ENCODE measurements around the gene SFXN5. TPM values are rescaled to one million over a fixed set of nuclear protein-coding genes. Genes with fewer than 3 reads are reported as not detected.

SFXN5 gene
- total RNA-seq, 1 experiment from 2014 or later = 22.0 TPM

GRCh38 chr2:72897785-72898584, 173.5 kb downstream of the SFXN5 start:
- Histone ChIP-seq H3K79me2 (ENCODE audit: low read length) (no peaks in the 10 kb centered on the region), H3K27me3 (ENCODE audit: low read length) (peaks cover 17% of the 10 kb centered on the region), H4K20me1 (ENCODE audit: low read length) (no peaks in the 10 kb centered on the region), H3F3A (ENCODE audit: low read length, unreplicated experiment) (no peaks in the 10 kb centered on the region), H3K4me1 (ENCODE audit: insufficient read depth, low read length) (peaks cover 13% of the 10 kb centered on the region), H2AFZ (ENCODE audit: low read length) (no peak overlapping the region), H3K27ac (ENCODE audit: low read length) (no peak overlapping the region), H3K9me2 (replicated peaks; ENCODE audit: low read length) (no peaks in the 10 kb centered on the region), H3K36me3 (ENCODE audit: low read depth, low read length) (no peaks in the 10 kb centered on the region), H3K4me3 (ENCODE audit: low read length) (no peak overlapping the region), H3K4me2 (ENCODE audit: low read length) (no peak overlapping the region), H3K9ac (ENCODE audit: low read length) (no peak overlapping the region), H3K9me3 (ENCODE audit: low read length) (no peaks in the 10 kb centered on the region)
- ATAC-seq (no peak), DNase-seq (no peak)
- TF ChIP-seq EZH2phosphoT487 (IDR thresholded peaks at IDR 0.05; ENCODE audit: borderline replicate concordance, low read length) (no peak), EZH2 (IDR thresholded peaks at IDR 0.05; ENCODE audit: low read length, unreplicated experiment) (no peak), CTCF (conservative IDR thresholded peaks at IDR 0.05; ENCODE audit: low read depth, low read length) (no peak)
- ChIA-PET POLR2A (ENCODE audit: unreplicated experiment) (no interaction called here), CTCF (no interaction called here)
- no TSS peak for BruUV-seq (replicated peaks)
- intact Hi-C loops (cut with micrococcal nuclease) = no loop called here

DNA sequence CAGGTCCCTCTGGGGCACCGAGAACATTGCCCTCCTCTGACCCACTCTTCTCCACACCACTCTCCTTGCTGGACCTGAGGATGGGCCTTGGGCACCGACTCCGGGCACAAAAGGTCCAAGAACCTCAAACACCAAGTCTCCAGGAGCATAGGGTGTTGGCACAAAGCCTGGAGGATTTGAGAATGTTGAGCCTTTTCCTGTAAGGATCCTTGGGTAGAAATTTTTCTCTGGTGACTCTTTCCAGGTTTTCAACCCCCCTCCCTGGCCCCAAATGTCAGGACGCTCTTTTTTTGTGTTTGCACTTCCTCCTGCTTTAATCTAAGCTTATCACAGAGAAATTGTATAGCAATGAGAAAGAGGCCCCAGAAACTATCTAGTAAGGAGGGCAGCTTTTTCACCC, 175.1 kb downstream of the SFXN5 start:
- no peaks in the 10 kb centered on the region for H3K36me3 ChIP-seq (ENCODE audit: low read depth, low read length)
- H3K79me2 ChIP-seq (ENCODE audit: low read length) = no peaks in the 10 kb centered on the region
- ATAC-seq (no peak), DNase-seq (no peak)
- peaks cover 4% of the 10 kb centered on the region; the same call in 1 of the 2 replicates for H3K27me3 ChIP-seq (ENCODE audit: low read length)
- no peak overlapping the region for H3K9ac ChIP-seq (ENCODE audit: low read length)
- H3K4me2 ChIP-seq (ENCODE audit: low read length) = peak overlapping the region; percentile 79; the same call in 1 of the 2 replicates
- no peaks in the 10 kb centered on the region for H3F3A ChIP-seq (ENCODE audit: low read length, unreplicated experiment)
- CTCF ChIA-PET = interaction anchor here (1.7 kb wide), 1 partner anchor 281 kb away, joined by 7 read pairs; no protein-coding TSS in a partner anchor
- no peaks in the 10 kb centered on the region for H3K9me2 ChIP-seq (replicated peaks; ENCODE audit: low read length)
- intact Hi-C loops (cut with micrococcal nuclease) = no loop called here
- no peak overlapping the region for H2AFZ ChIP-seq (ENCODE audit: low read length)
- H3K9me3 ChIP-seq (ENCODE audit: low read length) = no peaks in the 10 kb centered on the region
- H4K20me1 ChIP-seq (ENCODE audit: low read length) = no peaks in the 10 kb centered on the region
- no TSS peak for BruUV-seq (replicated peaks)
- no peak for TF ChIP-seq CTCF (conservative IDR thresholded peaks at IDR 0.05; ENCODE audit: low read depth, low read length)
- TF ChIP-seq EZH2 (IDR thresholded peaks at IDR 0.05; ENCODE audit: low read length, unreplicated experiment) = no peak
- TF ChIP-seq EZH2phosphoT487 (IDR thresholded peaks at IDR 0.05; ENCODE audit: borderline replicate concordance, low read length) = no peak
- H3K4me3 ChIP-seq (ENCODE audit: low read length) = no peak overlapping the region
- POLR2A ChIA-PET (ENCODE audit: unreplicated experiment) = no interaction called here
- no peak overlapping the region for H3K27ac ChIP-seq (ENCODE audit: low read length)
- peaks cover 13% of the 10 kb centered on the region for H3K4me1 ChIP-seq (ENCODE audit: insufficient read depth, low read length)

DNA sequence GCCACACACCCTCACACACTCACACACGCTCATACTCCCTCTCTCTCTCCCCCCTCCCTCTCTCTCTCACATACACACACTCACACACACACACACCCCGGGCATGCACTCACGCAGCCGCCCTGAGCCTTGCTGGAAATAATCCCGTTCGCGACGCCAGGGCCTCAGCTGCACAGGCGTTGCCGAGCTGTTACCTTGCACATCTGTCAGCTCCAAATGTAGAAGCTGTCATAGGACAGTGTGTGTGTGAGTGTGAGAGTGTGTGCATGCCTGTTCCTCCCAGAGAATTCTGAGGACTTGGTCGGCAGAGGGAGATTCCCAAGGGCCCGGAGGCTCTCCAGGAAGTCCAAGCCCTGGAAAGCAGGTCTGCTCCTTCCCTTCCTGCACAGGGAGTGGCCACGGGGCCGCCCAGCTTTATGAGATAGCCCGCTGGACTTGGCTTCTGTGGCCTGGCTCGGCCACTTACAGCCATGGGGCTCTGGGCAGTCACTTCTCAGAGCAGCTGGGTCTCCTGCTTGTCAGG, 175.7 kb downstream of the SFXN5 start:
- peak overlapping the region; percentile 90 for H2AFZ ChIP-seq (ENCODE audit: low read length)
- TF ChIP-seq CTCF (conservative IDR thresholded peaks at IDR 0.05; ENCODE audit: low read depth, low read length) (no peak), EZH2 (IDR thresholded peaks at IDR 0.05; ENCODE audit: low read length, unreplicated experiment) (no peak), EZH2phosphoT487 (IDR thresholded peaks at IDR 0.05; ENCODE audit: borderline replicate concordance, low read length) (no peak)
- ChIA-PET POLR2A (ENCODE audit: unreplicated experiment) (no interaction called here), CTCF (interaction anchor here (0.9 to 1.7 kb wide), 2 partner anchors 78 to 281 kb away, joined by 3 to 7 read pairs; no protein-coding TSS in a partner anchor)
- no peaks in the 10 kb centered on the region for H3K27me3 ChIP-seq (ENCODE audit: low read length)
- BruUV-seq (replicated peaks) = no TSS peak
- peak overlapping the region; percentile 79 for H3K4me2 ChIP-seq (ENCODE audit: low read length)
- no peak overlapping the region for H3K27ac ChIP-seq (ENCODE audit: low read length)
- DNase-seq (peak; percentile 47), ATAC-seq (peak; percentile 77)
- intact Hi-C loops (cut with micrococcal nuclease) = no loop called here
- no peaks in the 10 kb centered on the region for H3K36me3 ChIP-seq (ENCODE audit: low read depth, low read length)
- H3K4me3 ChIP-seq (ENCODE audit: low read length) = peak overlapping the region; percentile 61
- no peaks in the 10 kb centered on the region for H4K20me1 ChIP-seq (ENCODE audit: low read length)
- no peaks in the 10 kb centered on the region for H3K79me2 ChIP-seq (ENCODE audit: low read length)
- peaks cover 13% of the 10 kb centered on the region for H3K4me1 ChIP-seq (ENCODE audit: insufficient read depth, low read length)
- H3K9me2 ChIP-seq (replicated peaks; ENCODE audit: low read length) = no peaks in the 10 kb centered on the region
- H3K9me3 ChIP-seq (ENCODE audit: low read length) = no peaks in the 10 kb centered on the region
- no peaks in the 10 kb centered on the region for H3F3A ChIP-seq (ENCODE audit: low read length, unreplicated experiment)
- no peak overlapping the region for H3K9ac ChIP-seq (ENCODE audit: low read length)
